GM12878 (cell line): ENCODE results near the gene RRAS.

Experiments used
- CBFB ChIP-seq: IDR thresholded peaks from 2 replicates; pipeline ENCODE4 v1.6.1; 2016; ENCODE audit warnings: antibody characterized with exemption, low read depth
- CEBPB ChIP-seq, 2 experiments: fragments of 150-350 bp in 1 of 2; IDR thresholded peaks; 2 replicates each; pipeline ENCODE4 v1.6.1; 2012 to 2014; ENCODE audit warnings: low read depth in 2 of 2, low read length in 2 of 2, borderline replicate concordance in 1 of 2, inconsistent platforms in 1 of 2
- CTCF ChIP-seq, 3 experiments: IDR thresholded peaks in 2 of 3; conservative IDR thresholded peaks in 1 of 3; 2 replicates each; pipeline ENCODE4 v1.5.1; 2011; ENCODE audit warnings: low read depth in 3 of 3, low read length in 3 of 3, mild to moderate bottlenecking in 3 of 3, control low read depth in 2 of 3, moderate library complexity in 2 of 3, inconsistent platforms in 1 of 3, mixed read lengths in 1 of 3; ENCODE audit not compliant: control insufficient read depth in 2 of 3, insufficient read depth in 1 of 3; ENCODE audit errors: extremely low read depth in 1 of 3
- DPF2 ChIP-seq: fragments of 450-650 bp; IDR thresholded peaks from 2 replicates; pipeline ENCODE4 v1.6.1; 2017; ENCODE audit warnings: mild to moderate bottlenecking
- FOS ChIP-seq: IDR thresholded peaks from 3 replicates; pipeline ENCODE4 v1.6.1; 2011; ENCODE audit warnings: borderline replicate concordance; ENCODE audit not compliant: insufficient read length; ENCODE audit errors: extremely low read depth
- POLR2AphosphoS5 ChIP-seq: IDR thresholded peaks from 2 replicates; pipeline ENCODE4 v1.6.1; 2011; ENCODE audit warnings: mild to moderate bottlenecking, low read length, inconsistent platforms
- RAD21 ChIP-seq: IDR thresholded peaks from 2 replicates; pipeline ENCODE4 v1.6.1; 2011; ENCODE audit warnings: mild to moderate bottlenecking, low read depth, low read length, moderate library complexity; ENCODE audit not compliant: insufficient read depth
- RCOR1 ChIP-seq: conservative IDR thresholded peaks from 2 replicates; pipeline ENCODE4 v1.6.1; 2012; ENCODE audit warnings: low read depth, low read length, improper control_type of control experiment
- REST ChIP-seq: IDR thresholded peaks from 2 replicates; pipeline ENCODE4 v1.6.1; 2012; ENCODE audit warnings: mild to moderate bottlenecking, low read depth, low read length
- STAT3 ChIP-seq: IDR thresholded peaks from 2 replicates; pipeline ENCODE4 v1.6.1; 2011; ENCODE audit warnings: low read depth, low read length, improper control_type of control experiment
- ZBED1 ChIP-seq: IDR thresholded peaks from 2 replicates; pipeline ENCODE4 v1.6.1; 2016; ENCODE audit warnings: borderline replicate concordance
- ZZZ3 ChIP-seq: IDR thresholded peaks from 2 replicates; pipeline ENCODE4 v1.6.1; 2011; ENCODE audit warnings: low read depth; ENCODE audit not compliant: control insufficient read depth, insufficient read length

GRCh38 chr19:49596954-49597702, 42.8 kb downstream of the RRAS start:
- TF ChIP-seq DPF2 (no peak), ZBED1 (no peak), CEBPB (IDR thresholded peaks at IDR 0.05; ENCODE audit: borderline replicate concordance in 1 of 2, low read depth in 2 of 2, low read length in 2 of 2) (no peak), FOS (no peak), STAT3 (no peak), REST (no peak), CTCF (IDR thresholded peaks at IDR 0.05 in 2 of 3, conservative IDR thresholded peaks at IDR 0.05 in 1 of 3; ENCODE audit: control insufficient read depth in 2 of 3, extremely low read depth in 1 of 3, insufficient read depth in 1 of 3, low read depth in 3 of 3, low read length in 3 of 3) (no peak), RCOR1 (no peak), ZZZ3 (no peak), RAD21 (no peak), POLR2AphosphoS5 (no peak), CBFB (no peak)
